Neural cell (in vitro differentiated cells): ENCODE data around the gene RAVER2. TPM values are rescaled to one million over a fixed set of nuclear protein-coding genes. Genes with fewer than 3 reads are reported as not detected.

Source experiments
- H2AFZ ChIP-seq: fragments of 200-600, 300-800 bp; sonication (generic), shearing (Covaris generic); 2 replicates; pipeline ENCODE4 v1.6.0; 2014; ENCODE audit warnings: low read depth, mild to moderate bottlenecking, antibody characterized with exemption, low read length, moderate library complexity
- H3F3A ChIP-seq: fragments of 200-600 bp; shearing (Covaris generic); 2 replicates; pipeline ENCODE4 v1.6.1; 2016; ENCODE audit warnings: mild to moderate bottlenecking, moderate library complexity, mixed read lengths, antibody characterized with exemption, low read length; ENCODE audit not compliant: insufficient read depth, poor library complexity, severe bottlenecking
- H3K27ac ChIP-seq: fragments of 200-600, 300-800 bp; sonication (generic), shearing (Covaris generic); 2 replicates; pipeline ENCODE4 v1.5.1; 2014; ENCODE audit warnings: mild to moderate bottlenecking, low read length, moderate library complexity
- H3K27me3 ChIP-seq: fragments of 300-800, 200-600 bp; sonication (generic), shearing (Covaris generic); 2 replicates; pipeline ENCODE4 v1.6.0; 2014; ENCODE audit warnings: mild to moderate bottlenecking, low read depth, low read length, moderate library complexity; ENCODE audit not compliant: insufficient read depth
- H3K36me3 ChIP-seq: fragments of 300-800, 200-600 bp; sonication (generic), shearing (Covaris generic); 2 replicates; pipeline ENCODE4 v1.5.1; 2014; ENCODE audit warnings: mild to moderate bottlenecking, antibody characterized with exemption, low read length, moderate library complexity; ENCODE audit not compliant: insufficient read depth
- H3K4me2 ChIP-seq: fragments of 300-800, 200-600 bp; sonication (generic), shearing (Covaris generic); 2 replicates; pipeline ENCODE4 v1.6.0; 2014; ENCODE audit warnings: mild to moderate bottlenecking, low read length
- H3K4me3 ChIP-seq: fragments of 300-800, 200-600 bp; sonication (generic), shearing (Covaris generic); 2 replicates; pipeline ENCODE4 v1.5.1; 2014; ENCODE audit warnings: mild to moderate bottlenecking, low read length, moderate library complexity
- H3K79me2 ChIP-seq: fragments of 200-600 bp; shearing (Covaris generic); replicated peaks from 2 replicates; pipeline ENCODE4 v1.6.0; 2014; ENCODE audit warnings: mild to moderate bottlenecking, low read length, moderate library complexity; ENCODE audit not compliant: insufficient read depth
- H3K9ac ChIP-seq: fragments of 300-800, 200-600 bp; sonication (generic), shearing (Covaris generic); 2 replicates; pipeline ENCODE4 v1.6.1; 2016; ENCODE audit warnings: mild to moderate bottlenecking, low read length, mixed read lengths
- H3K9me2 ChIP-seq: fragments of 200-600 bp; shearing (Covaris generic); 2 replicates; pipeline ENCODE4 v1.6.1; 2016; ENCODE audit warnings: mild to moderate bottlenecking, low read length, mixed read lengths; ENCODE audit not compliant: insufficient read depth
- H3K9me3 ChIP-seq: fragments of 200-600, 300-800 bp; sonication (generic), shearing (Covaris generic); 2 replicates; pipeline ENCODE4 v1.6.1; 2016; ENCODE audit warnings: mild to moderate bottlenecking, mixed run types, low read length, moderate library complexity, mixed read lengths
- H4K20me1 ChIP-seq: fragments of 200-600 bp; shearing (Covaris generic); 2 replicates; pipeline ENCODE4 v1.6.1; 2016; ENCODE audit warnings: mild to moderate bottlenecking, mixed run types; ENCODE audit not compliant: insufficient read depth
- CTCF ChIP-seq: fragments of 450-650 bp; IDR thresholded peaks from 2 replicates; pipeline ENCODE4 v1.5.1; 2014; ENCODE audit warnings: antibody characterized with exemption, mild to moderate bottlenecking, moderate library complexity; ENCODE audit not compliant: poor library complexity, severe bottlenecking
- EP300 ChIP-seq: fragments of 450-650 bp; conservative IDR thresholded peaks from 2 replicates; pipeline ENCODE4 v1.6.1; 2014; ENCODE audit warnings: antibody characterized with exemption, mild to moderate bottlenecking, moderate library complexity; ENCODE audit not compliant: poor library complexity, severe bottlenecking
- EZH2 ChIP-seq: fragments of 200-600, 300-800 bp; shearing (Covaris generic), sonication (generic); IDR thresholded peaks from 2 replicates; pipeline ENCODE4 v1.6.1; 2014; ENCODE audit warnings: antibody characterized with exemption, low read length, borderline replicate concordance, mild to moderate bottlenecking; ENCODE audit not compliant: insufficient read depth, poor library complexity, severe bottlenecking
- MXI1 ChIP-seq: fragments of 450-650 bp; conservative IDR thresholded peaks from 2 replicates; pipeline ENCODE4 v1.6.1; 2014; ENCODE audit warnings: antibody characterized with exemption, mild to moderate bottlenecking; ENCODE audit not compliant: poor library complexity, severe bottlenecking
- POLR2AphosphoS5 ChIP-seq: IDR thresholded peaks from 2 replicates; pipeline ENCODE4 v1.6.1; 2012
- RAD21 ChIP-seq: fragments of 450-650 bp; conservative IDR thresholded peaks from 2 replicates; pipeline ENCODE4 v1.6.1; 2014; ENCODE audit warnings: antibody characterized with exemption, mild to moderate bottlenecking, moderate library complexity
- REST ChIP-seq: IDR thresholded peaks from 2 replicates; pipeline ENCODE4 v1.6.1; 2012; ENCODE audit warnings: borderline replicate concordance
- SMC3 ChIP-seq: fragments of 450-650 bp; conservative IDR thresholded peaks from 2 replicates; pipeline ENCODE4 v1.6.1; 2014; ENCODE audit warnings: antibody characterized with exemption, mild to moderate bottlenecking, moderate library complexity; ENCODE audit not compliant: poor library complexity
- TAF1 ChIP-seq: IDR thresholded peaks from 2 replicates; pipeline ENCODE4 v1.6.1; 2012; ENCODE audit warnings: low read depth
- polyA plus RNA-seq: library from polyadenylated mRNA; depleted of rRNA; stranded (reverse); fragments of >200 nt; gene quantifications from 2 replicates; pipeline ENCODE4 v1.2.3, GENCODE V29; 2014

The RAVER2 gene
- polyA plus RNA-seq, 1 donor from 2014 or later, result 8.1 TPM

- Histone ChIP-seq H3K9ac (no peak overlapping the region), H3F3A (no peaks in the 10 kb centered on the region), H2AFZ (no peak overlapping the region), H3K36me3 (no peaks in the 10 kb centered on the region), H3K27ac (no peak overlapping the region), H3K4me2 (no peak overlapping the region), H3K27me3 (no peaks in the 10 kb centered on the region), H3K79me2 (no peaks in the 10 kb centered on the region), H4K20me1 (no peaks in the 10 kb centered on the region), H3K4me3 (no peak overlapping the region), H3K9me2 (no peaks in the 10 kb centered on the region), H3K9me3 (no peaks in the 10 kb centered on the region)
- no peak for TF ChIP-seq SMC3
- TF ChIP-seq RAD21, result no peak
- no peak for TF ChIP-seq POLR2AphosphoS5
- TF ChIP-seq EZH2, result no peak
- no peak for TF ChIP-seq REST
- no peak for TF ChIP-seq TAF1
- no peak for TF ChIP-seq EP300
- TF ChIP-seq MXI1, result no peak
- TF ChIP-seq CTCF, result no peak
Observed at GRCh38 chr1:64878090-64878489, 133.2 kb downstream of the RAVER2 start.

- H3K9me2 ChIP-seq, result no peaks in the 10 kb centered on the region
- H3K79me2 ChIP-seq, result no peaks in the 10 kb centered on the region
- H2AFZ ChIP-seq, result no peak overlapping the region
- no peak overlapping the region for H3K4me2 ChIP-seq
- H3K36me3 ChIP-seq, result no peaks in the 10 kb centered on the region
- no peaks in the 10 kb centered on the region for H4K20me1 ChIP-seq
- no peaks in the 10 kb centered on the region for H3K9me3 ChIP-seq
- no peak overlapping the region for H3K4me3 ChIP-seq
- no peaks in the 10 kb centered on the region for H3K27me3 ChIP-seq
- no peak overlapping the region for H3K27ac ChIP-seq
- TF ChIP-seq RAD21, result no peak
- TF ChIP-seq REST, result no peak
- no peak for TF ChIP-seq POLR2AphosphoS5
- no peak for TF ChIP-seq CTCF
- TF ChIP-seq EZH2, result no peak
- H3F3A ChIP-seq, result no peaks in the 10 kb centered on the region
- no peak overlapping the region for H3K9ac ChIP-seq
Observed at GRCh38 chr1:64878931-64879611, 134.2 kb downstream of the RAVER2 start.
